Neural progenitor cell (in vitro differentiated cells): ENCODE measurements around the gene UBL4B. TPM values are rescaled to one million over a fixed set of nuclear protein-coding genes. Genes with fewer than 3 reads are reported as not detected.
A peak's percentile ranks its signal among the peaks of the same experiment; 100 is the strongest.

Source experiments
- DNase-seq: peaks from one replicate; pipeline ENCODE4 v3.0.0-alpha.2; 2016; ENCODE audit warnings: low spot score
- H2AFZ ChIP-seq: fragments of 200-600 bp; sonication (generic); replicated peaks from 2 replicates; pipeline ENCODE4 v1.6.1; 2016; ENCODE audit warnings: antibody characterized with exemption
- H3F3A ChIP-seq: fragments of 200-600 bp; sonication (generic); 2 replicates; pipeline ENCODE4 v1.6.1; 2016; ENCODE audit warnings: antibody characterized with exemption, low read depth
- H3K27ac ChIP-seq: fragments of 200-600 bp; sonication (generic); 2 replicates; pipeline ENCODE4 v1.5.1; 2016; ENCODE audit warnings: mild to moderate bottlenecking
- H3K27me3 ChIP-seq: fragments of 200-600 bp; sonication (generic); 2 replicates; pipeline ENCODE4 v1.6.1; 2016; ENCODE audit warnings: mild to moderate bottlenecking, moderate library complexity
- H3K36me3 ChIP-seq: fragments of 200-600 bp; sonication (generic); 2 replicates; pipeline ENCODE4 v1.5.1; 2016
- H3K4me1 ChIP-seq: fragments of 200-600 bp; sonication (generic); 2 replicates; pipeline ENCODE4 v1.6.1; 2016; ENCODE audit warnings: mixed run types
- H3K4me2 ChIP-seq: fragments of 200-600 bp; sonication (generic); 2 replicates; pipeline ENCODE4 v1.6.1; 2016
- H3K4me3 ChIP-seq: fragments of 200-600 bp; sonication (generic); 2 replicates; pipeline ENCODE4 v1.5.1; 2016
- H3K79me2 ChIP-seq: fragments of 200-600 bp; sonication (generic); 2 replicates; pipeline ENCODE4 v1.6.1; 2016; ENCODE audit warnings: low read depth
- H3K9ac ChIP-seq: fragments of 200-600 bp; sonication (generic); 2 replicates; pipeline ENCODE4 v1.6.1; 2016
- H3K9me3 ChIP-seq: fragments of 200-600 bp; sonication (generic); 2 replicates; pipeline ENCODE4 v1.5.1; 2016; ENCODE audit warnings: low read depth
- H4K20me1 ChIP-seq: fragments of 200-600 bp; sonication (generic); 2 replicates; pipeline ENCODE4 v1.6.1; 2016; ENCODE audit warnings: low read depth
- H3K27ac Mint-ChIP-seq: 3 replicates; pipeline ENCODE4 v1.8.0; 2021; ENCODE audit warnings: mixed read lengths
- H3K27me3 Mint-ChIP-seq: 2 replicates; pipeline ENCODE4 v1.8.0; 2022; ENCODE audit warnings: low read depth, mild to moderate bottlenecking, inconsistent platforms, moderate library complexity, mixed read lengths; ENCODE audit not compliant: insufficient read depth
- H3K36me3 Mint-ChIP-seq: 3 replicates; pipeline ENCODE4 v1.8.0; 2021; ENCODE audit warnings: mixed read lengths
- H3K4me1 Mint-ChIP-seq: 3 replicates; pipeline ENCODE4 v1.8.0; 2021; ENCODE audit warnings: mixed read lengths
- H3K4me3 Mint-ChIP-seq: 3 replicates; pipeline ENCODE4 v1.8.0; 2021; ENCODE audit warnings: mild to moderate bottlenecking, moderate library complexity, mixed read lengths
- H3K9me3 Mint-ChIP-seq: 3 replicates; pipeline ENCODE4 v1.8.0; 2020; ENCODE audit warnings: mixed read lengths
- CTCF ChIP-seq: fragments of 200-600 bp; sonication (generic); IDR thresholded peaks from 2 replicates; pipeline ENCODE4 v1.5.1; 2017; ENCODE audit warnings: antibody characterized with exemption, mild to moderate bottlenecking
- EZH2 ChIP-seq: fragments of 200-600 bp; sonication (generic); IDR thresholded peaks from 2 replicates; pipeline ENCODE4 v1.6.1; 2017; ENCODE audit warnings: antibody characterized with exemption, mild to moderate bottlenecking, moderate library complexity
- EZH2phosphoT487 ChIP-seq: fragments of 200-600 bp; sonication (generic); IDR thresholded peaks from 2 replicates; pipeline ENCODE4 v1.6.1; 2017; ENCODE audit warnings: antibody characterized with exemption
- total RNA-seq: library from RNA; depleted of rRNA; stranded (reverse); fragments of >200 nt; gene quantifications from 2 replicates; pipeline ENCODE4 v1.2.3, GENCODE V29; 2015; ENCODE audit warnings: low replicate concordance

The UBL4B gene
- total RNA-seq, 1 donor from 2014 or later = not detected

- peaks cover 5% of the 10 kb centered on the region for H3F3A ChIP-seq
- H2AFZ ChIP-seq = no peak overlapping the region
- Mint-ChIP-seq H3K9me3 (no peaks in the 10 kb centered on the region), H3K36me3 (no peaks in the 10 kb centered on the region), H3K27me3 (peaks cover 53% of the 10 kb centered on the region), H3K4me3 (no peak overlapping the region), H3K27ac (no peak overlapping the region), H3K4me1 (peaks cover 27% of the 10 kb centered on the region)
- H4K20me1 ChIP-seq = peaks cover 24% of the 10 kb centered on the region
- TF ChIP-seq EZH2phosphoT487 (no peak), CTCF (no peak), EZH2 (no peak)
- no peaks in the 10 kb centered on the region for H3K79me2 ChIP-seq
- H3K27ac ChIP-seq = no peak overlapping the region
- no peak overlapping the region for H3K4me2 ChIP-seq
- H3K9me3 ChIP-seq = no peaks in the 10 kb centered on the region
- H3K9ac ChIP-seq = no peak overlapping the region
- H3K27me3 ChIP-seq = peaks cover 55% of the 10 kb centered on the region
- peaks cover 22% of the 10 kb centered on the region for H3K4me1 ChIP-seq
- no peak overlapping the region for H3K4me3 ChIP-seq
- no peaks in the 10 kb centered on the region for H3K36me3 ChIP-seq
- no peak for DNase-seq
Observed at GRCh38 chr1:110088739-110089316, 23.4 kb upstream of the UBL4B start.

DNA sequence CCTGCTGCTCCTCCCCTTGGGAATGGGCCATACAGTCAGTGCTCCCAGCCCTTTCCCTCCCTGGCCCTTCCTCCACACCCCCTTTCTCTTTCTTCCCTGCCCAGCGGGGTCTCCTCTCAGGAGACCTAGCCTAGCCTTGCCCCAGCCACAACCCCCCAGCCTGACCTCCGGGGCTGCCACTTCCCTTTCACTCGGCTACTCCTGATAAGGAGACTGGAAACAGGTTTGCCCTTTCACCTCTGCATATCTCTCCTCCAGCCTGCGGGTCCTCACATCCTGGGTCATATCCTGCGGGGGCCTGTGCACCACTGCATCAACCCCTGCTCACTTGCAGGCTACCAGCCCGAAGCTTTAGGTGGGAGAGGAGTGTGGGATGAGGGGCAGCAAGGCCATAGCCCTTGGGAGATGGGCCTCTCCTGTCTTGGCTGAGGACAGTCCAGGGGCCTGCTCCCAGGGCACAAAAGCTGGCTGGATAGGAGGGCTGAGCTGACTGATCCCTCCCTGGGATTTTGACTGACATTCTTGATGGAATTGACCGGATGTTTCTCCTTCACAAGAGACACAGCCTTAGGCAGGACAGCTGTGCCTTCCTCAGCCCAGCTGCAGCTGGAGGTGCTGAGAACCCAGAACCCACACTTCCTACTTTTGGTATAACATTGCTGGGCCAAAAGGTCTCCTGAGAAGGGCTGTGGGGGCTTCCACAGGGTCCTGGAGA, 22.5 kb upstream of the UBL4B start:
- Histone ChIP-seq H3K9ac (no peak overlapping the region), H3K36me3 (no peaks in the 10 kb centered on the region), H3K27ac (no peak overlapping the region), H3K79me2 (no peaks in the 10 kb centered on the region), H3K4me1 (peaks cover 14% of the 10 kb centered on the region), H4K20me1 (peaks cover 15% of the 10 kb centered on the region), H3K27me3 (peaks cover 46% of the 10 kb centered on the region), H3K4me2 (peak overlapping the region; percentile 18), H3F3A (peaks cover 5% of the 10 kb centered on the region), H3K9me3 (no peaks in the 10 kb centered on the region), H3K4me3 (no peak overlapping the region), H2AFZ (no peak overlapping the region)
- DNase-seq = no peak
- H3K4me3 Mint-ChIP-seq = no peak overlapping the region
- TF ChIP-seq EZH2 = no peak
- no peak for TF ChIP-seq CTCF
- TF ChIP-seq EZH2phosphoT487 = no peak
- H3K27ac Mint-ChIP-seq = no peak overlapping the region
- H3K27me3 Mint-ChIP-seq = peaks cover 46% of the 10 kb centered on the region
- no peaks in the 10 kb centered on the region for H3K9me3 Mint-ChIP-seq
- H3K4me1 Mint-ChIP-seq = peaks cover 21% of the 10 kb centered on the region
- no peaks in the 10 kb centered on the region for H3K36me3 Mint-ChIP-seq

DNA sequence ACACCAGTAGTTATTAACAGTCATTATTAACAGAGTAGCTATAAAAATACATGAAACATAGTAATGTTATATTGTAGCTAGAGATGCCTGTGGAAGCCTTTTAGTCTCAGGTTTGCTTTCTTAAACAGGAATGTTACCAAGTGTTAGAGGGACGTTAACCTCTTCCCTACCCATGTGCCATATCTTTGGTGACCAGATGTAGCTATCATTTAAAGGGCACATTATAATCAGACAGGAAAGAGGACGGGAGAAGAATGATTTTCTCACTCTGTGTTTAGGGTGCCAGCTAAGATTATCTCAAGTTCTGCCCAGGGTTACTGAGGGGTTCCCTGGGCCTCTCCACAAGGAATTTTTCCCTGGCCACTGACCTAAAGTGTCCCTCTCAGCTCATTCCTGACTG, 20.9 kb upstream of the UBL4B start:
- Mint-ChIP-seq H3K27me3 (peaks cover 29% of the 10 kb centered on the region), H3K4me3 (no peak overlapping the region), H3K4me1 (peaks cover 18% of the 10 kb centered on the region), H3K27ac (no peak overlapping the region), H3K36me3 (no peaks in the 10 kb centered on the region), H3K9me3 (no peaks in the 10 kb centered on the region)
- no peak for TF ChIP-seq EZH2phosphoT487
- no peak for TF ChIP-seq EZH2
- TF ChIP-seq CTCF = no peak
- Histone ChIP-seq H3K36me3 (no peaks in the 10 kb centered on the region), H3K27me3 (peaks cover 29% of the 10 kb centered on the region), H3K27ac (no peak overlapping the region), H3K79me2 (no peaks in the 10 kb centered on the region), H4K20me1 (no peaks in the 10 kb centered on the region), H3K4me3 (no peak overlapping the region), H3K4me2 (no peak overlapping the region), H3K4me1 (peaks cover 9% of the 10 kb centered on the region), H3K9ac (no peak overlapping the region), H3K9me3 (no peaks in the 10 kb centered on the region), H3F3A (no peaks in the 10 kb centered on the region), H2AFZ (no peak overlapping the region)
- DNase-seq = no peak
